Liver (tissue), 9 donors: ENCODE measurements around the gene ADAM30. TPM values are rescaled to one million over a fixed set of nuclear protein-coding genes. Genes with fewer than 3 reads are reported as not detected.

Experiments
- DNase-seq: peaks from one replicate; pipeline ENCODE4 v3.0.0-alpha.2; 2017; ENCODE audit warnings: low spot score
- H3K27ac ChIP-seq, 2 donors: one replicate each; pipeline ENCODE4 v1.7.0; 2013; ENCODE audit warnings: inconsistent platforms in 2 of 2, low read length in 2 of 2, control low read depth in 1 of 2, low read depth in 1 of 2, mild to moderate bottlenecking in 1 of 2
- H3K27me3 ChIP-seq, 4 donors: one replicate each; pipeline versions ENCODE4 v1.6.1 to v1.7.0; 2013; ENCODE audit warnings: low read length in 3 of 4, inconsistent platforms in 1 of 4, mild to moderate bottlenecking in 1 of 4, moderate library complexity in 1 of 4; ENCODE audit not compliant: control insufficient read depth in 4 of 4, insufficient read depth in 4 of 4
- H3K36me3 ChIP-seq, 4 donors: one replicate each; pipeline versions ENCODE4 v1.6.1 to v1.7.0; 2013; ENCODE audit warnings: low read length in 3 of 4, mild to moderate bottlenecking in 3 of 4, low read depth in 1 of 4, moderate library complexity in 1 of 4; ENCODE audit not compliant: control insufficient read depth in 4 of 4, insufficient read depth in 3 of 4
- H3K4me1 ChIP-seq, 4 donors: one replicate each; pipeline versions ENCODE4 v1.6.1 to v1.7.0; 2013; ENCODE audit warnings: low read length in 3 of 4, mild to moderate bottlenecking in 3 of 4, moderate library complexity in 1 of 4; ENCODE audit not compliant: control insufficient read depth in 4 of 4, insufficient read depth in 4 of 4
- H3K4me3 ChIP-seq, 3 donors: one replicate each; pipeline versions ENCODE4 v1.6.1 to v1.7.0; 2013; ENCODE audit warnings: low read length in 3 of 3, control low read depth in 1 of 3, low read depth in 1 of 3, mild to moderate bottlenecking in 1 of 3
- H3K9ac ChIP-seq, 2 donors: one replicate each; pipeline ENCODE4 v1.7.0; 2013; ENCODE audit warnings: low read length in 2 of 2, mild to moderate bottlenecking in 2 of 2, moderate library complexity in 2 of 2, control low read depth in 1 of 2, low read depth in 1 of 2
- H3K9me3 ChIP-seq, 4 donors: one replicate each; pipeline versions ENCODE4 v1.6.1 to v1.7.0; 2013; ENCODE audit warnings: low read length in 3 of 4; ENCODE audit not compliant: control insufficient read depth in 4 of 4
- EGR1 ChIP-seq, 2 donors: IDR thresholded peaks; 2 replicates each; pipeline ENCODE4 v1.6.1; 2016 to 2018; ENCODE audit warnings: antibody characterized with exemption in 2 of 2, low read depth in 2 of 2
- HNF4G ChIP-seq: IDR thresholded peaks from 2 replicates; pipeline ENCODE4 v1.6.1; 2016; ENCODE audit warnings: antibody characterized with exemption
- MAX ChIP-seq: IDR thresholded peaks from 2 replicates; pipeline ENCODE4 v1.6.1; 2016; ENCODE audit warnings: antibody characterized with exemption
- RAD21 ChIP-seq, 2 donors: IDR thresholded peaks; 2 replicates each; pipeline ENCODE4 v1.6.1; 2016; ENCODE audit warnings: antibody characterized with exemption in 2 of 2, mild to moderate bottlenecking in 2 of 2
- REST ChIP-seq: IDR thresholded peaks from 2 replicates; pipeline ENCODE4 v1.6.1; 2016; ENCODE audit warnings: antibody characterized with exemption, mild to moderate bottlenecking
- RXRA ChIP-seq, 2 donors: IDR thresholded peaks; 2 replicates each; pipeline ENCODE4 v1.6.1; 2017 to 2018; ENCODE audit warnings: antibody characterized with exemption in 2 of 2, mild to moderate bottlenecking in 1 of 2
- ZBTB33 ChIP-seq: IDR thresholded peaks from 2 replicates; pipeline ENCODE4 v1.6.1; 2016; ENCODE audit warnings: antibody characterized with exemption
- WGBS: extraction: QIAGEN DNeasy Blood & Tissue Kit; methylation state at CpG from one replicate; pipeline ENCODE4 v1.1.7; 2013; 5-methylcytosine and 5-hydroxymethylcytosine counted together
- polyA plus RNA-seq, 2 donors: library from polyadenylated mRNA; stranded (reverse) in 1 of 2; unstranded in 1 of 2; fragments of 200-250 nt in 1 of 2; fragments of >200 nt in 1 of 2; fragmentation: Nextera tagmentation in 1 of 2; extraction: Ambion mirVana in 1 of 2; gene quantifications; one replicate each; pipeline versions ENCODE4 v1.2.1 to v1.2.3, GENCODE V29; 2013 to 2015
- total RNA-seq, 2 donors: library from RNA; depleted of rRNA; stranded (reverse); fragments of >200 nt; gene quantifications; one replicate each; pipeline ENCODE4 v1.2.3, GENCODE V29; 2014
- TF ChIP-seq, protein P1 (sequence below): IDR thresholded peaks from 2 replicates; pipeline ENCODE4 v1.6.1; 2016; ENCODE audit warnings: antibody characterized with exemption
- donor health status: healthy.
- donor health status: healthy.
- donor health status: healthy.
- donor health status: healthy.
- donor health status: healthy.

ADAM30 gene
- total and polyA plus RNA-seq, 4 donors = not detected

DNA sequence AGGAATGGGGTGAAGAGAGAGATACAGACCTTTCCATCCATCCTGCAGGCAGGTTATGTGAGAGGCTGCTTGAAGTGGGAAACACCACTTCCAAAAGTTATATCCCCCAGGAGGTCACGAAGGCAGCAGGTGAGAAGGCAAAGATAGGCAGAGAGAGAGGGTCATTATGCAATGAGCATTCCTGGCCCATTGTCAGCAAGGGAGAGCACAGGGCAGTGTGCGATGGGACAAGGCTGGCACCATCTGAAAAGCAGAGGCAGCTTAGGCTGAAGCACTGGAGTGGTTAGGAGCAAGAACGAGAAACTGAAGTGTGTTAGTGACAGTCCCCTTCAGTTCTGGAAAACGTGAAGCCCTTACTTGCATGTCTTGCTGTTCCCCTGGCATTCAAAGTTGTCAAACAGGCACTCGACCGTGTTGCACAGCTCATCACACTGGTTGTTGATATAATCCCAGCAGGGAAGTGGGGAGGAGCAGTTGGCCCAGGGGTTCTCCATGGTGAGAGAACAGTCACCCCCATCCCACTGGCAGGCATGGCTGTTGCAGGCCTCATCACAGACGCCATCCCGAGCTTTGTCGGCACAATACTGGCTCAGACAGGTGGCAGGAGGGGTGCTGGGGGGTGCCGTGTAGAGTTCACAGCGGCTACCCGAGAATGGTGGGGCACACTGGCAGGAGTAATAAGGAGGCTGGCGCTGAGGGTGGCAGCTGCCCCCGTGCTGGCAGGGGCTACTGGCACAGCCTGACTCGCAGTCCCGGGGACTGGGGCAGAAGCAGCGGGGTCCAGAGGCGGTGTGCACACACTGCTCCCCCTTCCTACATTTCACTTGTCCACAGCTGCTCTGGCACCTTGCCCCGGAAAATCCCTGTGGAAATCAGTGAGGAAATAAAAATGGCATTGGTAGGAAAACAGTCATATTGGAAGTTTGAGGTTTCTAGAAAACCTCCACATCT is 28.9 kb upstream of the ADAM30 start:
- no peaks in the 10 kb centered on the region for H3K27me3 ChIP-seq
- H3K4me1 ChIP-seq = no peaks in the 10 kb centered on the region
- H3K9me3 ChIP-seq = no peaks in the 10 kb centered on the region
- H3K9ac ChIP-seq = no peak overlapping the region
- H3K27ac ChIP-seq = no peak overlapping the region
- TF ChIP-seq EGR1 (IDR thresholded peaks at IDR 0.05; ENCODE audit: low read depth in 2 of 2) (no peak), RXRA (IDR thresholded peaks at IDR 0.05) (peak in 1 of 2 donors; percentile 22)
- WGBS = 86% methylated on average over 19 of the region's 19 CpGs
- no peak overlapping the region for H3K4me3 ChIP-seq
- H3K36me3 ChIP-seq = peaks cover 8 to 91% (median 80%) of the 10 kb centered on the region in 4 donors
- DNase-seq = no peak

- Histone ChIP-seq H3K4me1 (no peaks in the 10 kb centered on the region), H3K9ac (no peak overlapping the region), H3K27ac (no peak overlapping the region), H3K27me3 (no peaks in the 10 kb centered on the region), H3K36me3 (peaks cover 8 to 100% (median 91%) of the 10 kb centered on the region in 4 donors), H3K4me3 (no peak overlapping the region), H3K9me3 (no peaks in the 10 kb centered on the region)
- 88% methylated on average over 8 of the region's 8 CpGs for WGBS
- TF ChIP-seq, protein P1, sequence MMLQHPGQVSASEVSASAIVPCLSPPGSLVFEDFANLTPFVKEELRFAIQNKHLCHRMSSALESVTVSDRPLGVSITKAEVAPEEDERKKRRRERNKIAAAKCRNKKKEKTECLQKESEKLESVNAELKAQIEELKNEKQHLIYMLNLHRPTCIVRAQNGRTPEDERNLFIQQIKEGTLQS = no peak
- TF ChIP-seq MAX (no peak), ZBTB33 (no peak), HNF4G (no peak), REST (no peak), EGR1 (IDR thresholded peaks at IDR 0.05; ENCODE audit: low read depth in 2 of 2) (no peak), RXRA (IDR thresholded peaks at IDR 0.05) (no peak), RAD21 (IDR thresholded peaks at IDR 0.05) (no peak)
- no peak for DNase-seq
Observed at GRCh38 chr1:119920104-119920968, 24.0 kb upstream of the ADAM30 start.
